MM.1S (cell line): ENCODE results near the gene NEDD4L.

Experiments used
- DNase-seq: peaks from one replicate; pipeline ENCODE4 v3.0.0-alpha.2; 2015
- H2AFZ ChIP-seq: fragments of 300-600 bp; sonication (generic); 2 replicates; pipeline ENCODE4 v1.6.0; 2016; ENCODE audit warnings: antibody characterized with exemption, low read length
- H3F3A ChIP-seq: fragments of 300-600 bp; sonication (generic); 2 replicates; pipeline ENCODE4 v1.6.1; 2016; ENCODE audit warnings: mild to moderate bottlenecking, antibody characterized with exemption, low read length, moderate library complexity, mixed read lengths; ENCODE audit not compliant: insufficient read depth
- H3K27ac ChIP-seq: fragments of 300-600 bp; sonication (generic); 2 replicates; pipeline ENCODE4 v1.5.1; 2016; ENCODE audit warnings: mild to moderate bottlenecking, low read length
- H3K27me3 ChIP-seq: fragments of 300-600 bp; sonication (generic); replicated peaks from 2 replicates; pipeline ENCODE4 v1.6.0; 2016; ENCODE audit warnings: low read length; ENCODE audit not compliant: insufficient read depth
- H3K36me3 ChIP-seq: fragments of 300-600 bp; sonication (generic); replicated peaks from 2 replicates; pipeline ENCODE4 v1.6.1; 2016; ENCODE audit warnings: mild to moderate bottlenecking, low read length, mixed read lengths; ENCODE audit not compliant: insufficient read depth
- H3K4me1 ChIP-seq: fragments of 300-600 bp; sonication (generic); 2 replicates; pipeline ENCODE4 v1.6.1; 2016; ENCODE audit warnings: low read length, mixed read lengths
- H3K4me2 ChIP-seq: fragments of 300-600 bp; sonication (generic); 2 replicates; pipeline ENCODE4 v1.6.0; 2016; ENCODE audit warnings: low read depth, low read length
- H3K4me3 ChIP-seq: fragments of 300-600 bp; sonication (generic); 2 replicates; pipeline ENCODE4 v1.5.1; 2016; ENCODE audit warnings: low read length, mixed read lengths
- H3K79me2 ChIP-seq: fragments of 300-600 bp; sonication (generic); 2 replicates; pipeline ENCODE4 v1.6.1; 2016; ENCODE audit warnings: mixed run types, low read length, mixed read lengths
- H3K9ac ChIP-seq: fragments of 300-600 bp; sonication (generic); 2 replicates; pipeline ENCODE4 v1.6.1; 2016; ENCODE audit warnings: low read length, mixed read lengths
- H3K9me2 ChIP-seq: fragments of 300-600 bp; sonication (generic); replicated peaks from 2 replicates; pipeline ENCODE4 v1.6.1; 2016; ENCODE audit warnings: mild to moderate bottlenecking, low read length, mixed read lengths; ENCODE audit not compliant: insufficient read depth
- H3K9me3 ChIP-seq: fragments of 300-600 bp; sonication (generic); replicated peaks from 2 replicates; pipeline ENCODE4 v1.6.1; 2016; ENCODE audit warnings: mild to moderate bottlenecking, low read length, mixed read lengths; ENCODE audit not compliant: insufficient read depth
- H4K20me1 ChIP-seq: fragments of 300-600 bp; sonication (generic); 2 replicates; pipeline ENCODE4 v1.6.1; 2016; ENCODE audit warnings: mild to moderate bottlenecking, low read length, moderate library complexity, mixed read lengths; ENCODE audit not compliant: insufficient read depth
- EZH2 ChIP-seq: fragments of 300-600 bp; sonication (generic); optimal IDR thresholded peaks from 2 replicates; pipeline ENCODE3; 2017; ENCODE audit warnings: low read depth, mild to moderate bottlenecking, antibody characterized with exemption, low read length, mixed read lengths
- EZH2phosphoT487 ChIP-seq: fragments of 300-600 bp; sonication (generic); IDR thresholded peaks from 2 replicates; pipeline ENCODE4 v1.6.1; 2018; ENCODE audit warnings: antibody characterized with exemption, low read length
- TF ChIP-seq, protein P1 (sequence below): fragments of 300-600 bp; sonication (generic); IDR thresholded peaks from 2 replicates; pipeline ENCODE4 v1.5.1; 2016; ENCODE audit warnings: antibody characterized with exemption, low read length, mixed read lengths

Gene NEDD4L

DNA sequence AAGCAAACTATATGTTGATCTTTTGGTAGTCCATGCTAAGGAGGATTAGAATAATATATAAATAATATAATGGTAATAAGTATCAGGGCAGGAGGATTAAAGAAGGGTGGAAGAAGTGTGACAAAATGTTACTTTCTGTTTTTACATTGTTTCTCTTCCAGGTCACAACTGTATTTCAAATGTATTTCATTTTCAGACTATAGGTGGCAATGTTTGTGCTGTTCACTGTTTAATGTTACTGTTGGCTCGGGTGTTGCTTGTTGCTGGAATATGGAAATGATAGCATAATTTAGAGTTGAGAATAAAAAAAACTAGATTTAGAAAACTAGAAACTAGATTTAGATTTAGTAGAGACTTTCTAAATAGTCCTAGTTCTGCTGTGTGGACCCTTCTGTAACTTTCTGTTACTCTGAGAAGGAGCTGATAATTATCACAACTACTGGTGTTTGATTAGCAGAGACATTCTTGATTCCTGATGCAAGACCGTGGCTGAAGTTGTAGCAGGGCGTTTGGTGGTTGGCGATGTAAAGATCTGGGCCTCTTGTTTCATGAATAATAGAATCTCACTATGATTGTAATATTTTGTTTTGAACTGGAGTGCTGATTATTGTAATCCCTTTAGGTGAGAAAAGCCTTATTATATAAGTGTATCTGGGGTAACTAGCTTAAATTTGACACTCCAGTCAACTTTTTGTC is 7.9 kb downstream of the NEDD4L start:
- peak overlapping the region; percentile 47 for H3K4me2 ChIP-seq
- no peak overlapping the region for H3K9ac ChIP-seq
- H3K27me3 ChIP-seq: no peaks in the 10 kb centered on the region

DNA sequence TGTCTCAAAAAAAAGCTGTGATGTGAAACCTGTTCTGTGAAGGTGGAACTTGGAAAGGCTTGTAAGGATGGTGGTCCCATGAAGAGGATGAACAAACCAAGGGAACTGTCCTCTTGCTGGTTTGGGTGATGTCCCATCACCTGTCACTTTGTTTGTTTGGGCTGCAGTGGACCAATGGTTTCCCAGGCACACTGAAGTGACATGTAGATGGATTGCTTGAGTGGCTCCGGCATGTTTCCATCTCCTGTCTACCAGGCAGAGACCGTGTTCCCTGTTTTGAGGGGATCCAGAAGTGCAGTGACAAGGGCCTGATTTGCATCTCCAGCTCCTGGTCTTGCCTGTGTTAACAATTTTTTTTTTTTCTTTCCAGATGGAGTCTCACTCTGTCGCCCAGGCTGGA is 8.9 kb downstream of the NEDD4L start:
- Histone ChIP-seq H3K27ac (no peak overlapping the region), H3K9me3 (no peaks in the 10 kb centered on the region), H3K4me1 (peaks cover 37% of the 10 kb centered on the region), H4K20me1 (no peaks in the 10 kb centered on the region), H3K4me2 (no peak overlapping the region), H3K4me3 (no peak overlapping the region), H2AFZ (no peak overlapping the region), H3K9ac (no peak overlapping the region), H3K27me3 (no peaks in the 10 kb centered on the region), H3K79me2 (peaks cover 18% of the 10 kb centered on the region; the same call in 1 of the 2 replicates), H3K9me2 (no peaks in the 10 kb centered on the region), H3F3A (peaks cover 14% of the 10 kb centered on the region; the same call in 1 of the 2 replicates), H3K36me3 (no peaks in the 10 kb centered on the region)
- TF ChIP-seq EZH2 (no peak), EZH2phosphoT487 (no peak)
- TF ChIP-seq, protein P1, sequence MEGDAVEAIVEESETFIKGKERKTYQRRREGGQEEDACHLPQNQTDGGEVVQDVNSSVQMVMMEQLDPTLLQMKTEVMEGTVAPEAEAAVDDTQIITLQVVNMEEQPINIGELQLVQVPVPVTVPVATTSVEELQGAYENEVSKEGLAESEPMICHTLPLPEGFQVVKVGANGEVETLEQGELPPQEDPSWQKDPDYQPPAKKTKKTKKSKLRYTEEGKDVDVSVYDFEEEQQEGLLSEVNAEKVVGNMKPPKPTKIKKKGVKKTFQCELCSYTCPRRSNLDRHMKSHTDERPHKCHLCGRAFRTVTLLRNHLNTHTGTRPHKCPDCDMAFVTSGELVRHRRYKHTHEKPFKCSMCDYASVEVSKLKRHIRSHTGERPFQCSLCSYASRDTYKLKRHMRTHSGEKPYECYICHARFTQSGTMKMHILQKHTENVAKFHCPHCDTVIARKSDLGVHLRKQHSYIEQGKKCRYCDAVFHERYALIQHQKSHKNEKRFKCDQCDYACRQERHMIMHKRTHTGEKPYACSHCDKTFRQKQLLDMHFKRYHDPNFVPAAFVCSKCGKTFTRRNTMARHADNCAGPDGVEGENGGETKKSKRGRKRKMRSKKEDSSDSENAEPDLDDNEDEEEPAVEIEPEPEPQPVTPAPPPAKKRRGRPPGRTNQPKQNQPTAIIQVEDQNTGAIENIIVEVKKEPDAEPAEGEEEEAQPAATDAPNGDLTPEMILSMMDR: no peak
- no peak for DNase-seq

More for the DNA sequence above, 7.9 kb downstream of the NEDD4L start:
- H3K9me2 ChIP-seq: no peaks in the 10 kb centered on the region
- peaks cover 37% of the 10 kb centered on the region for H3K4me1 ChIP-seq
- H3K9me3 ChIP-seq: no peaks in the 10 kb centered on the region
- no peaks in the 10 kb centered on the region for H4K20me1 ChIP-seq
- peaks cover 14% of the 10 kb centered on the region; the same call in 1 of the 2 replicates for H3F3A ChIP-seq
- H3K36me3 ChIP-seq: no peaks in the 10 kb centered on the region
- DNase-seq: peak; percentile 55
- no peak for TF ChIP-seq EZH2
- TF ChIP-seq, protein P1: peak; percentile 56
- no peak overlapping the region for H3K4me3 ChIP-seq
- H2AFZ ChIP-seq: peak overlapping the region; percentile 62
- H3K27ac ChIP-seq: peak overlapping the region; percentile 4; the same call in 1 of the 2 replicates
- peaks cover 20% of the 10 kb centered on the region; the same call in 1 of the 2 replicates for H3K79me2 ChIP-seq

- H3K9ac ChIP-seq: peak overlapping the region; percentile 8; the same call in 1 of the 2 replicates
- peak overlapping the region; percentile 53 for H3K4me2 ChIP-seq
- H3K4me1 ChIP-seq: peaks cover 27% of the 10 kb centered on the region
- no peak for TF ChIP-seq EZH2
- TF ChIP-seq EZH2phosphoT487: no peak
- TF ChIP-seq, protein P1: no peak
- H3F3A ChIP-seq: peaks cover 9% of the 10 kb centered on the region; the same call in 1 of the 2 replicates
- peak overlapping the region; percentile 54; the same call in 1 of the 2 replicates for H3K27ac ChIP-seq
- no peaks in the 10 kb centered on the region for H3K9me3 ChIP-seq
- no peaks in the 10 kb centered on the region for H4K20me1 ChIP-seq
- no peaks in the 10 kb centered on the region for H3K9me2 ChIP-seq
- H3K27me3 ChIP-seq: no peaks in the 10 kb centered on the region
- peak overlapping the region; percentile 29 for H3K4me3 ChIP-seq
- H3K36me3 ChIP-seq: no peaks in the 10 kb centered on the region
- H3K79me2 ChIP-seq: peaks cover 8% of the 10 kb centered on the region; the same call in 1 of the 2 replicates
- peak; percentile 41 for DNase-seq
- no peak overlapping the region for H2AFZ ChIP-seq
Measured at GRCh38 chr18:58054041-58054781, 10.2 kb downstream of the NEDD4L start.
